ENCODE results near the gene MAD2L1.

MAD2L1 gene

DNA sequence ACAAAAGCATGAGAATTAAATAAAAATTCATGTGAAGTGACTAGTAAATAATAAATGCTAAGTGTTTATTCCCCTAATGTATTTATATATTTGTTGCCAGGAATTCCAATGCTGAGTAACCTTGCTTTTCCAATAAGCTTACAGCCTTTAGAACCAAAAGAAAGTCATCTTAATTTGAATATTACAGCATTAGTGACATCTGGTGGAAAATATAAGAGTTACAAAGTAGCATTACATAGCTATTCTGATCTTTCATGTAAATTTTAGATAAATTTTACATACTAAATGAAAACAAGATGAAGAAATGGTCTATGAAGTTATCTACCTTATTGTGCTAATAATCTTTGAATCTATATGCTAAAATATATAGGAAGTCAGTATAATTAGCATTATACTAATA is 10.4 kb downstream of the MAD2L1 start:
- no peak for DNase-seq

DNA sequence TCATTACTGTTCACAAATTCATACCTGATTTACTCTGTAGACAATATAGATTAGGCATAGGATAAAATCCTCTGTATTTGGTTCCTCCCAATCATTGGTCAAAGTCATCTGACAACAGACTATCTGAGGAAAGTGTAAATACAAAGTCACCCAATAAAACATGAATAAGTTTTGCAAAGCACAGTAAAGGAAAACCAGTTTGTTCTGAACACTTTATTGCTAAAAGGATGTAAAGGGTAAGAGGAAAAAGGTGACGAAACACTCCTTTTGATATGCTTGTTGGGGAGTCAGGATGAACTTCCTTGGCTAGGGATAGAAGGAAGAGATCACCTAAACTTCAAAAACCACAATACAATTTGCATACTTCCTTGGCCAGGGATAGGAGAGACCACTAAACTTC is 10.9 kb downstream of the MAD2L1 start:
- DNase-seq = no peak

DNA sequence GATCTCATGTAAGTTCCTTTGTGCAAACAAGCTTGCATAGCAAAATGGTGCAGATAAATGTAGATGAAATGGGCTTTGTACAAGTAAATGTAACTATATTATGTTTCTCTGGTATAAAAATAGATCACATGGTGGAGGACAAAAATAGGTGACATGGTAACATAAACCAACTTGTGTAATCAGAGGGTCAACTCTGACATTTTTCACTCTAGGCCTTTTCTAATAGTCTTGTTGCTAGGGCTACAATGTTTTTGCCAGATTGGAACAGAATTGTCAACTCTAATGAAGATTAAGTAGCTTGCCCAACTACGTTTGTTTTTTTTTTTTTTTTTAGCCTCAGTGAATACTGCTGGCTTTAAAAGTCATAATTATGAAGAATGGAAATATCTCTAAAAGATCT is 11.5 kb downstream of the MAD2L1 start:
- no peak for DNase-seq

DNA sequence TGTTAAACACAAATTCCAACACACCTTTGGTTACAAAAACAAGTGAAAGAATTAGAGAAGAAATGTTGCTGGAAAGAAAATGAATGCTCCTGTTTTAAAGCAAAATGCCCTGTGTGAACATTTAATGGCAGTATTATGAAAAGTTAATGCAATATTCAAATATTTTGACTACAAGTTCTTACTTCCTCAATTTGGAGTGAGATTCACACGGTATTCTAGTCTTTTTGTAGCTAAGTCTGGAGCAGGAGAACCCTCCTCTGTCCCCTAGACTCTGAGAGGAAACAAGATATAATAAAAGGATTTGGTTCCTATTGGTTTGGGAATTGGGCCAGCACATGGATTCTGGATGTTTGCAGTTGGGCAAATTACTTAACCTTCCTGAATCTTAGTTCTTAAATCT is 12.7 kb downstream of the MAD2L1 start:
- no peak for DNase-seq

DNA sequence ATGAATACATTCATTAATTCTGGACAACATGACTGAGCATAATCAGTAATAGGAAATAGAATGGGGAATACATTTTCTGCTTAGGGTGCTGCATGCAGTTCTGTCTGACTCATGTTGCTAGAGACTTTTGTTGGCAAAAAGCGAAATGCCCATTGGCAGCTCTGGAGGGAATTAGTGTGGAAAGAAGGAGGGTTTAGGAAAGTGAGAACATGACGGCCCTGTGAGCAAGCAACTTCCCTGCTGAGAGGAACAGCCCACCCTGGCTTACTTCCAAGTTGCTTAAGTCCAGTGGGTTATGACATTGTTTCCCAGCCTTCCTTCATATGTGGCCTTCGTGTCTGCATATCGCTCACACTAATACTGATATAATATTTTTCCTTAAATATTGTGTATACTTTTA is 13.8 kb downstream of the MAD2L1 start:
- DNase-seq = no peak

DNA sequence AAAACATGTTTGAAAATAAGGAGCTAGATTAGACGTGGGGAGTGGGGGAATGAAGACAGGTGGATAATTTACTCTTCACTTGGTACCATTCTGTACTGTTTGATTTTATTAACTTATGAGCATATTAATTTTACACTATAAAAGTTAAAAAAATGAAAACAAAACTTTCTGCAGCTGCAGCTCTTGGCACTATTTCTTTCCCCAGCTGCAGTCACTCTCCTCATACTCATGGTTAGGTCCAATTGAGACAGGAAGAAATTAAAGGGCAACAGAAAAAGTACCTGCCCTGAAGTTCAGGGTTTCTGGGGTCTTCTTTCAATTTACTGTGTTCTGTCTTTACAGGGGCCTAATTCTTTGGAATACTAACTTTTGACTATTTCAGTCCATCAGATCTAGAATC is 15.4 kb downstream of the MAD2L1 start:
- DNase-seq = no peak

DNA sequence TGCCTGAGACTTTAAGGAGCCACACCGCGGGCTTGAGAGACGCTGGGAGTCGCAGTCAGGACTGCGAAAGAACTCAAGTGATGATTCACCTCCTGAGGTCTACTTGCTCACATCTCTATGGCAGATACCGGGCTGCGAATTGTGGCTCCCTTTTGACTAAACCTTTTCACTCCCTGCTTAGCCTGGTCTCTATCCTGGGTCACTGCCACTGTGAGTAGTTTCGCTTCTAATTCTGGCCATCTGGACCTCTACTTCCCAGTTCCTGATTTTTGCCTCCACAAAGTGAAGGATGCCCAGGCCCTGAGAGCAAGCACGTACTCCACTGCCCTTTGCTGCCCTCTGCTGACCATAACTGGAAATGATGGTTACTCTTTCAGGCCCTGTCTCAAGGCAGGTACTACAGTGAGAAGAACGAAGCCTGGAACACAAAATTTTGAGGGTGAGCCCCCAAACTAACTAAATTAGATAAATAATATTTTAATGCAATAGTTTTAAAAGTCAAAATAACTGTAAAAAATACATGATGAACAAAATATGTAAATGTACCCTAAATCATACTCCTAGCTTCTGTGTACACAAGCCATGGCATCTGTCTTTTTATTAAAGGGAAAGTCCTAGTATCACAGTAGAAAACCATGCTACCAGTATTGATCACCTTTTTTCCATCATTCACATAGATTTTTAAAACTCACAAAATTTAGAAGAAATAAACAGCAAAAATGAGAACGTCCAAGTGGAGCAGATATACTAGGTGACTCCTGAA is 16.7 kb downstream of the MAD2L1 start:
- DNase-seq = peak; percentile 52

DNA sequence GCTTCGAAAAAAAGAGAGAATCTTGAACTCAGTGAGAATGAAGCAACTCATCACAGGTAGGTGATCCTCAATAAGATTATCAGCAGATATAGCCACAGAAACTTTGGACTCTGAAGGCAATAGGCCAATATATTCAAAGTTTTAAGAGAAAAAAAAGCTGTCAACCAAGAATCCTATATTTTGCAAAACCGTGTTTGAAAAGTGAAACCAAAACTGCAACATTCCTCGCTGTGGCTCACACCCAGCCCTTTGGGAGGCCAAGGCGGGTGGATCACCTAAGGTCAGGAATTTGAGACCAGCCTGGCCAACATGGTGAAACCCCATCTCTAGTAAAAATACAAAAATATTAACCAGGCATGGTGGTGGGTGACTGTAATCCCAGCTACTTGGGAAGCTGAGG is 22.8 kb downstream of the MAD2L1 start:
- no peak for DNase-seq

DNA sequence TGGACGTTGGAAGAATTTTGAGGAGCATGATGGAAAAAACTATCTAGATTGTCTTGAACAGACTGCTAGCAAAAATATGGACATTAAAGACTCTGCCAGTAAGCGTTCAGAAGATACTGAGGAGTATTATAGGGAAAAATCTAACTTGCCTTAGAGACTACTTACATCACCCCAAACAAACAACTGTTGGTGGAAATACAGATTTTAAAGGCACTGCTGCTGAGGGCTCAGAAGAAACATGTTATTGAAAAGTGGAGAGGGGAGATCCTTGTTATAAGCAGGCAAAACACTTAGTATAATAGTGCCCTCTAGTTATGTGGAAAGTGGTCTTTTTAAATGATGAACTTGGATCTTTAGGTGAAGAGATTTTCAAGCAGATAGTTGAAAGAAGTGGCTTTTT is 29.2 kb downstream of the MAD2L1 start:
- DNase-seq = no peak

DNA sequence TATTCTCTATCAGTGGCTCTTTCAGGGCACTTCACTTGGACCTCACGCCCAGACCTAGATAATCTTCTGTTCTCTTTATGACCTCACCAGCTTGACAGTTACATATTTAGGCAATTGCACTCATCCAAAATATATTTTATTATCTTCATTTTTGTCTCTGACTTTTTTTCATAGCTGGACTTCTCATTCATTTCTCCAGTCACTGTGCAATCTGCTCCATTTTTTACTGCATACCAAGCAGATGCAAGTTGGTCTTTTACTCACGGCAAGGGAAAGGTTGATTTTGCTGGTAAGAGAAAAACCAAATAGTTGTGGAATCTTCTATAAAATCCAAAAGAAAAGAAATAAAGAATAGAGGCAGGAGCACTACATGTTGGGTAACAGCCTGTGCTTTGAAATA is 31.7 kb downstream of the MAD2L1 start:
- no peak for DNase-seq

DNA sequence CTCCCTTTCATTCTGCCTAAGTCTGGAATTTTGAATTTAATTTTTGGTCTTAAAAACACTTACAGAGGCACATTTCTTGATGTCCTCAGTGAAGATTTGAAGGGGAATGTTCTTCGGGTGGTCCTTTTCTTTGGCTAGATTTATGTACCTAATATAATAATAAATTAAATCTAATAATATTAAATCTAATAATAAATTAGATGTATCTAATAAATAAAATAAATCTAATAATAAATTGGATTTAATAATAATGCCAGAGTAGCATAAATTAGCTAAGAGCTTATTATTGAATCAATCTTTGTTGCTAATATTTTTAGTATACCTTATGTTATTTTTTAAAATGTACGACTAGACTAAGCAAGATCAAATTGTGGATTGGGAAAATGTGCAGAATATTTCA is 39.8 kb downstream of the MAD2L1 start:
- no peak for DNase-seq

DNA sequence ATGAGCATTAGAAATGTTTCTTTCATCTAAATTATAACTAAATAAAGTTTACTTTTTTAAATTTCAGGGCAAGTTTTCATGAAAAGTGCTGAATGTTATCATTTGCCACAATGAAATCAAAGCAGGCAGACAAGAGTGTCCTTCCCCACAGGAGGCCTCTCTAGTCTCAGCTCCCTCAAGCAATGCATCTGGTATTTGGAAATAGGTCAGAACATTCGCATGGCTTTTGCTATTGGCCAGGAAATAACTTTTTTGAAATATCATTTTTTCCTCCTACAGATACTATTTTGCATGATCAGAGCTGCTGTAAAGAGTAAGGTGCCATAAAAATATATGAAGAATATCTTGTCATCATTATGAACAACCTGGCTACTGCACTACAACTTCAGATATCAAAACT is 41.1 kb downstream of the MAD2L1 start:
- DNase-seq = no peak

DNA sequence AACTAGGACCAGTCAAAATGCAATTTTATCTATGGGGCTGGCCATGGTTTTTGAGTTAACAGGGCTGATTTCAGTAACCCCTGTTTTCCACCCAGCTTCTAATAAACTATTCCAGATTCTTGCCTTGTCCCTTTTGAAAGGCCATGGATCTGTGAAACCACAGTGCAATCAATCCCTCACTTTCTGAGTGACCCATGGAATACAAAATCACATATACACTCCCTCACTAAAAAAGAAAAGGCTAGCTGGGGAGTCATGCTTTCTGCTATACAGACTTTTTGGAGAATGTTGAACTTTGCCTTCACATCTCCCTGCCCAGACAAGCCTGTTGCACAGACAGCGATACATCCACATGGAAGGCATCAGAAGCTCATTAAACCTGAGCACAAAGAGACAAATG is 47.9 kb downstream of the MAD2L1 start:
- no peak for DNase-seq

DNA sequence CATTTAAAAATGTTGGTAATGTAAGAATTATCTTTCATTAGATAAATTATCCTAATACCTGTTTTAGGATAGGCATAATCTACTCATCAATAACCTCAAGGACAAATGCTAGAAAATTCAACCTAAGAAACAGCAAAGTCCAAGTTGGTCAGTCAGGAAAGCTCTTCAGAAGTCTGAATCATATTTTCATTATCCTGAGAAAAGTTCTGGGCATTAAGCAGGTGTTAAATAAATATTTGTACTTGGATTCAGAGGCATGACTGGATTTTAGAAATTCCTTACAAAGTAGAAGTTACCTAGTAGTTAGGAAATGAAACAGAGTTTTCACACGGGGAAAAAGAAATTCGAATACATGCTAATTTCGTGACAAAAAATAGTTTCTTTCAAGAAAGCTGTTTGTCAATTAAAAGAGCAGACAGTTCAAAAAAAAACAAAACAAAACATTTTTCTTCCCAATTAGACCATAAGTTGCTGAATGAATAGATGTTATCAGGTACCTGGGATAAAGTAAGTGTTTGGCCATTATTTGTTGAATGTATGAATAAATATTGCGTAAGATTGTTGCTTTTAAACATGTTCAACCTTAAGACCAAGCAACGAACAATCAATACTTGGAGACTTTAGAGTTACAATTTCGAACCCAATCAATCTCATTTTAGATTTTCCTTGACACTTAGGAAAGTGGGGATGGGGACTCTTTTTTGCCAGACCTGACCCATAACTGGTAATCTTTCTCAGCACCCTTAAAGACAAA is 48.5 kb downstream of the MAD2L1 start:
- DNase-seq = no peak

DNA sequence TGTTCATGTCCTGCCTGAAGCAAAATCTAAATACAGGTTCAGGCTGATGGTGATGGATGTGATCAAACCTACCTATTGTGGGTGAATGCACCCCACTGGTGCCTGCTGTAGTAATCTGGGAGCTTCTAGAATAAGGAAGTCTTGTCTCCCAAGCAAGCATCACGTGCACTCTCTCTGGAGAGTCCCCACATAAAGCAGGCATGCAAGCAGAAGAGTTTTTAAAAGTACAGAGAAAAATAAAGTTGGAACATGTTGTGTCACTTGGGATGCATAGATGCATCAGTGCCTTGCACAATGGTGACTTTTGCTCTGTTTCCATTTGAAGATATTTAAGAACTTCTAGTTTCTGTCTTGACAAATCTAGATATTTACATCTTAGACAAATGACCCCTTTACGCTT is 54.9 kb downstream of the MAD2L1 start:
- DNase-seq = no peak

DNA sequence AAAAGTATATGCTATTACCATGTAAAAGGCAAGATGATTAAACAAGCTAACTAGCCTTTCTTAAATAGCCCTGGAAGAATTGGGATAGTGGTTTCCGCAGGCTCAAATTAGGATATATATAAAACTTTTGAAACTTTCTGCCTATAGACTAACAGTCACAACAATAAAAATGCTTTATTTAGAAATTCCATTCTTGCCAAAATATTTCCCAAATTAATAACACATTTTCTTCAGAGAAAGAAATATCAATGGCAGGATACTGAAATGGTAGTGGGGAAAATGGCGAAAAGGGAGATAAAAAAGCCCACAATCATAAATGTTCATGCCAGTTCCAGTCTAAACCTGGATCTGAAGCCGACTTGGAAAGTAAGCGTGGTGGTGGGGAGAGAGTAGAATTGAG is 56.0 kb downstream of the MAD2L1 start:
- no peak for DNase-seq

DNA sequence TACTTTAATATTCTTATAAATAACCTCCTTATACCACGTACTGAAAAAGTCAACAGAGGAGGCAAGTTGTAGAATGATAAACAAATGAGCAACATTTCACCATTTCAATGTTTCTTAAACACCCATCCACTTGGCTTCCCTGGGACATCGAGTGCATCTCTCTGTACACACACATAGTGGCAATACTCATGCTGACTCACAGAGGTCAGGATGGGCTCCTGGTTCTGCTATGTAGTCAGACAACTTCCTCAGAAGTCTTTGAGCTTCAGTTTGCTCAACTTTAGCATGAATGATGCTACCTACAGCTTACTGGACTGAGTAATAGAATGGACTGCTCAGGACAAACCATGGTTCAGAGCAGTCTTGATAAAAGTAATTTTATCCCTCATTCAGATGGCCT is 56.9 kb downstream of the MAD2L1 start:
- DNase-seq = no peak

DNA sequence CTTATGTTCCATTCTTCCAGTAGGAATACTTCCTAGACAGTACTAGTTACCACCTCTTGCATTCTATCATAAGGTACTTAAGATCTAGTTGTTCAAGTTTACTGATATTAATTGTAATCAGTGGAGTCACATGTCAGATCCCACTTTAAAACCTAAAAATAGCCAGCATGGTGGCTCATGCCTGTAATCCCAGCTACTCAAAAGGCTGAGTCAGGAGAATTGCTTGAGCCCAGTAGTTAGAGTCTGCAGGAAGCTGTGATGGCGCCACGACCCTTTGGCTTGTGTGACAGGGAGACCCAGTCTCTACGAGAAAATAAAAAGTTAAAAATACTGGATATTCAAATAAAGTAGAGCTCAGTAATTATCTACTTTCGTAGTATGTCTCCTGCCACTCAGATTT is 57.7 kb downstream of the MAD2L1 start:
- no peak for DNase-seq

DNA sequence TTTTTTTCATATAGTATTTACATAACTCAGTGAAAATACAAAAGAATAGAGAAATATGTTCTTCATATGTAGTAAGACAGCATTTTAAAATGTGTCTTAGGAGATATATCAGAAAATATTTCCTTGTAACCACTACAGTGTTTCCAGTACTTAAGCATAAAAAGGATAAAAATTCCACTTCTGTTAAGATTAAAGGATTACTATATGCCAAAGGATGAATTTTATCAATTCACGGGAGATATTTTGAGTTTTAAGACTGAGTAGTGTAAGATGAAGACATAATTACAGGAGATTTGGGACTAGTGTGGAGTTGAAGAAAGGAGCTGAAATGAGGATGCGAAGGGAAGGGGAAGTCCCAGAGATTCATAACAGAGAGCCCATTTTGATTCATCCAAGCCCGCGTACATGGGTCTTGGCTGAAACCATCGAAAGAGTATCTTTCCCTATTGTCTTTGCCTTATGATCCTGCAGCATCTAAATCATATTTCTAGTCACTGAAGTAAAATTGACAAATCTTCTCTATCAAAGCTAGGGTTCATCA is 58.7 kb downstream of the MAD2L1 start:
- no peak for DNase-seq

DNA sequence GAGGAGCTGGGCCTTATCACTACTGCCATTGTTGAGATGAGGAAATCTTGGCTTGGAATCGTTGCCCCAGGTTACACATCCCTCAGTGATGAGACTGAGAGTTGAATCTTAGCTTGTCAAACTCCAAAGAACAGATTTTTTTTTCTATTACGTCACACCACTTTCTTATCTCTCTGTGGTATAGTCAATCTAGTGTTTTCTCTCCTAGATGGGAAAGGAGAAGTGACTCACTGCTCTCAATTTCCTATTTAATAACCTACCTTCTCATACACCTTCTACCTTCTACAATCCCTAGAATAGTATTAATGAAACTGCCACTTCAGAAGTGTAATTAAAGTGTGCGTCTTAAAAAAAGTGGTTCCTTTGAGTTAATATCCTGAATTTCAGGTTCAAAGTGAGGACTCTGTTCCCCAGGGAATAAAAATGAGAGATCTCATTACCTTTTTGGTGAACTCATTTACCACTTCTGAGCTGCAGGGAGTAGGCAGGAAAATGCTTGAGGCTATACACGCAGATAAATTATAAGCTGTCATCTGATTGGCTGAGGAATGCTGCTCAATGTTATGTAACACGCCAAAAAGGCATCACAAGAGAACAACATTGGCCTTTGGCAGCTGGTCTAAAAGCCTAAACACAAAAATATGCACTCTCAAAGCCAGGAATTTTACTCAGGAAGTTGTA is 59.3 kb downstream of the MAD2L1 start:
- no peak for DNase-seq

All from DMS 273 treated with DMSO at 0.1 percent for 48 hours (cell line).